ENCODE measurements around the gene PPP1R16B.

The PPP1R16B gene

GRCh38 chr20:38937978-38938473 lies 132.5 kb downstream of the PPP1R16B start:
- H3K36me3 ChIP-seq (ENCODE audit: low read length), result peaks cover 20% of the 10 kb centered on the region; the same call in 1 of the 2 replicates
- H3K9me3 ChIP-seq (ENCODE audit: insufficient read depth, low read length), result no peaks in the 10 kb centered on the region

GRCh38 chr20:38939686-38940085 lies 134.2 kb downstream of the PPP1R16B start:
- Histone ChIP-seq H2AFZ (ENCODE audit: low read depth, low read length, severe bottlenecking) (no peak overlapping the region), H3K27ac (ENCODE audit: low read depth, low read length) (no peak overlapping the region), H3K79me2 (ENCODE audit: insufficient read depth, low read length) (peaks cover 90% of the 10 kb centered on the region), H3K36me3 (ENCODE audit: low read length) (peaks cover 27% of the 10 kb centered on the region; the same call in 1 of the 2 replicates), H3F3A (ENCODE audit: insufficient read depth) (no peaks in the 10 kb centered on the region), H4K20me1 (ENCODE audit: low read depth, low read length) (peaks cover 22% of the 10 kb centered on the region; the same call in 1 of the 2 replicates), H3K9ac (ENCODE audit: low read length) (no peak overlapping the region), H3K9me3 (ENCODE audit: insufficient read depth, low read length) (no peaks in the 10 kb centered on the region), H3K27me3 (ENCODE audit: low read length) (no peaks in the 10 kb centered on the region), H3K4me2 (ENCODE audit: low read depth, low read length, poor library complexity, severe bottlenecking) (no peak overlapping the region), H3K9me2 (replicated peaks; ENCODE audit: insufficient read depth, low read length) (no peaks in the 10 kb centered on the region), H3K4me3 (ENCODE audit: insufficient read depth, low read length, poor library complexity, severe bottlenecking) (no peak overlapping the region)
- no peak for TF ChIP-seq EZH2phosphoT487 (conservative IDR thresholded peaks at IDR 0.05; ENCODE audit: low read length)
- TF ChIP-seq CTCF (IDR thresholded peaks at IDR 0.05; ENCODE audit: insufficient read depth, low read length, poor library complexity, severe bottlenecking), result no peak

More at GRCh38 chr20:38937978-38938473, 132.5 kb downstream of the PPP1R16B start:
- TF ChIP-seq CTCF (IDR thresholded peaks at IDR 0.05; ENCODE audit: insufficient read depth, low read length, poor library complexity, severe bottlenecking), result no peak
- no peak for TF ChIP-seq EZH2phosphoT487 (conservative IDR thresholded peaks at IDR 0.05; ENCODE audit: low read length)
- H3K9me2 ChIP-seq (replicated peaks; ENCODE audit: insufficient read depth, low read length), result no peaks in the 10 kb centered on the region
- H2AFZ ChIP-seq (ENCODE audit: low read depth, low read length, severe bottlenecking), result no peak overlapping the region
- no peaks in the 10 kb centered on the region; the same call in 1 of the 2 replicates for H3F3A ChIP-seq (ENCODE audit: insufficient read depth)
- no peak overlapping the region for H3K27ac ChIP-seq (ENCODE audit: low read depth, low read length)
- no peak overlapping the region for H3K9ac ChIP-seq (ENCODE audit: low read length)
- peaks cover 99% of the 10 kb centered on the region for H3K79me2 ChIP-seq (ENCODE audit: insufficient read depth, low read length)
- peaks cover 22% of the 10 kb centered on the region; the same call in 1 of the 2 replicates for H4K20me1 ChIP-seq (ENCODE audit: low read depth, low read length)
- no peak overlapping the region for H3K4me2 ChIP-seq (ENCODE audit: low read depth, low read length, poor library complexity, severe bottlenecking)
- no peak overlapping the region for H3K4me3 ChIP-seq (ENCODE audit: insufficient read depth, low read length, poor library complexity, severe bottlenecking)
- H3K27me3 ChIP-seq (ENCODE audit: low read length), result no peaks in the 10 kb centered on the region

GRCh38 chr20:38940644-38941043 lies 135.1 kb downstream of the PPP1R16B start:
- peaks cover 22% of the 10 kb centered on the region; the same call in 1 of the 2 replicates for H4K20me1 ChIP-seq (ENCODE audit: low read depth, low read length)
- no peak overlapping the region for H3K9ac ChIP-seq (ENCODE audit: low read length)
- no peak overlapping the region for H2AFZ ChIP-seq (ENCODE audit: low read depth, low read length, severe bottlenecking)
- peaks cover 24% of the 10 kb centered on the region; the same call in 1 of the 2 replicates for H3K36me3 ChIP-seq (ENCODE audit: low read length)
- H3K27me3 ChIP-seq (ENCODE audit: low read length), result no peaks in the 10 kb centered on the region
- H3F3A ChIP-seq (ENCODE audit: insufficient read depth), result no peaks in the 10 kb centered on the region
- no peak for TF ChIP-seq CTCF (IDR thresholded peaks at IDR 0.05; ENCODE audit: insufficient read depth, low read length, poor library complexity, severe bottlenecking)
- TF ChIP-seq EZH2phosphoT487 (conservative IDR thresholded peaks at IDR 0.05; ENCODE audit: low read length), result no peak
- H3K4me3 ChIP-seq (ENCODE audit: insufficient read depth, low read length, poor library complexity, severe bottlenecking), result no peak overlapping the region
- H3K4me2 ChIP-seq (ENCODE audit: low read depth, low read length, poor library complexity, severe bottlenecking), result no peak overlapping the region
- no peaks in the 10 kb centered on the region for H3K9me3 ChIP-seq (ENCODE audit: insufficient read depth, low read length)
- no peaks in the 10 kb centered on the region for H3K9me2 ChIP-seq (replicated peaks; ENCODE audit: insufficient read depth, low read length)
- H3K79me2 ChIP-seq (ENCODE audit: insufficient read depth, low read length), result peaks cover 80% of the 10 kb centered on the region
- no peak overlapping the region for H3K27ac ChIP-seq (ENCODE audit: low read depth, low read length)

Data from SU-DHL-6 (cell line).